NCI-H2196 (cell line): ENCODE results near the gene LSMEM2.
"Not testable (repeated sequence)": the region's sequence is repeated elsewhere in the genome, so short reads cannot be mapped to it uniquely, and the experiment has no call there.

ENCODE experiments used
- DNase-seq: peaks from one replicate; lab custom pipeline; 2025; ENCODE audit not compliant: unreplicated experiment; lab: John Stamatoyannopoulos, UW

LSMEM2 gene

GRCh38 chr3:50245831-50246516 lies 32.9 kb upstream of the LSMEM2 start:
- DNase-seq = peak; percentile 85

GRCh38 chr3:50246517-50246954 lies 32.4 kb upstream of the LSMEM2 start:
- no peak for DNase-seq

GRCh38 chr3:50248387-50248786 lies 30.5 kb upstream of the LSMEM2 start:
- DNase-seq = no peak

- no peak for DNase-seq
These were observed 29.4 kb upstream of the LSMEM2 start for GRCh38 chr3:50249457-50249856.

GRCh38 chr3:50250514-50250913 lies 28.4 kb upstream of the LSMEM2 start:
- no peak for DNase-seq

- DNase-seq = no peak
These were observed 27.7 kb upstream of the LSMEM2 start for GRCh38 chr3:50251220-50251619.

GRCh38 chr3:50254577-50255250 lies 24.2 kb upstream of the LSMEM2 start:
- DNase-seq = no peak

- DNase-seq = no peak
These were observed 23.7 kb upstream of the LSMEM2 start for GRCh38 chr3:50255251-50255615.

- DNase-seq = peak; percentile 24
These were observed 21.7 kb upstream of the LSMEM2 start for GRCh38 chr3:50256978-50257890.

- DNase-seq = no peak
These were observed 20.7 kb upstream of the LSMEM2 start for GRCh38 chr3:50258029-50258680.

- no peak for DNase-seq
These were observed 19.9 kb upstream of the LSMEM2 start for GRCh38 chr3:50258979-50259378.

GRCh38 chr3:50259432-50260026 lies 19.4 kb upstream of the LSMEM2 start:
- no peak for DNase-seq

GRCh38 chr3:50260027-50260941 lies 18.6 kb upstream of the LSMEM2 start:
- DNase-seq = peak; percentile 76

- no peak for DNase-seq
These were observed 17.9 kb upstream of the LSMEM2 start for GRCh38 chr3:50260942-50261441.

GRCh38 chr3:50261505-50261904 lies 17.4 kb upstream of the LSMEM2 start:
- no peak for DNase-seq

GRCh38 chr3:50262200-50262599 lies 16.7 kb upstream of the LSMEM2 start:
- DNase-seq = not testable (repeated sequence)

- DNase-seq = no peak
These were observed 16.1 kb upstream of the LSMEM2 start for GRCh38 chr3:50262778-50263177.

GRCh38 chr3:50263478-50264382 lies 15.2 kb upstream of the LSMEM2 start:
- DNase-seq = no peak
